ENCODE measurements around the gene FGF3.

FGF3 gene

GRCh38 chr11:69817265-69818230 lies 1.7 kb downstream of the FGF3 start:
- peak in 1 of 2 donors; percentile 14 for DNase-seq (ENCODE audit: low read depth in 2 of 2)
- no peak for TF ChIP-seq CTCF (IDR thresholded peaks at IDR 0.05; ENCODE audit: low read depth, low read length)
- no peak overlapping the region for H3K4me3 ChIP-seq (replicated peaks in 1 of 2; ENCODE audit: low read depth in 2 of 2, low read length in 2 of 2)

GRCh38 chr11:69816671-69817070 lies 2.5 kb downstream of the FGF3 start:
- no peak overlapping the region for H3K4me3 ChIP-seq (replicated peaks in 1 of 2; ENCODE audit: low read depth in 2 of 2, low read length in 2 of 2)
- no peak for TF ChIP-seq CTCF (IDR thresholded peaks at IDR 0.05; ENCODE audit: low read depth, low read length)
- DNase-seq (ENCODE audit: low read depth in 2 of 2): no peak

- H3K4me3 ChIP-seq (replicated peaks in 1 of 2; ENCODE audit: low read depth in 2 of 2, low read length in 2 of 2): no peak overlapping the region
- no peak for DNase-seq (ENCODE audit: low read depth in 2 of 2)
- TF ChIP-seq CTCF (IDR thresholded peaks at IDR 0.05; ENCODE audit: low read depth, low read length): no peak
Observed at GRCh38 chr11:69815973-69816372, 3.2 kb downstream of the FGF3 start.

GRCh38 chr11:69814902-69815301 lies 4.3 kb downstream of the FGF3 start:
- TF ChIP-seq CTCF (IDR thresholded peaks at IDR 0.05; ENCODE audit: low read depth, low read length): no peak
- H3K4me3 ChIP-seq (replicated peaks in 1 of 2; ENCODE audit: low read depth in 2 of 2, low read length in 2 of 2): no peak overlapping the region
- DNase-seq (ENCODE audit: low read depth in 2 of 2): no peak

GRCh38 chr11:69814411-69814810 lies 4.8 kb downstream of the FGF3 start:
- DNase-seq (ENCODE audit: low read depth in 2 of 2): no peak
- no peak overlapping the region for H3K4me3 ChIP-seq (replicated peaks in 1 of 2; ENCODE audit: low read depth in 2 of 2, low read length in 2 of 2)
- TF ChIP-seq CTCF (IDR thresholded peaks at IDR 0.05; ENCODE audit: low read depth, low read length): no peak

- no peak overlapping the region for H3K4me3 ChIP-seq (replicated peaks in 1 of 2; ENCODE audit: low read depth in 2 of 2, low read length in 2 of 2)
- no peak for TF ChIP-seq CTCF (IDR thresholded peaks at IDR 0.05; ENCODE audit: low read depth, low read length)
- DNase-seq (ENCODE audit: low read depth in 2 of 2): no peak
Observed at GRCh38 chr11:69813839-69814238, 5.4 kb downstream of the FGF3 start.
